ENCODE data around the gene NFKBIZ.

- TF ChIP-seq CTCF (conservative IDR thresholded peaks at IDR 0.05; ENCODE audit: low read depth, low read length), result no peak
- no peak for TF ChIP-seq EZH2 (IDR thresholded peaks at IDR 0.05; ENCODE audit: low read length, unreplicated experiment)
Observed at GRCh38 chr3:101827211-101828174, 21.8 kb upstream of the NFKBIZ start.

Data from PC-3 (cell line).